HCT116 (cell line): Measurements from ENCODE around the gene E2F6. TPM values are rescaled to one million over a fixed set of nuclear protein-coding genes. Genes with fewer than 3 reads are reported as not detected.

Experiments used
- ATAC-seq: fragments of 200-7000 bp; cut with Tn5 transposase; 2 replicates; pipeline ENCODE4 v1.9.1; 2020; ENCODE audit warnings: mild to moderate bottlenecking, moderate library complexity
- BruUV-seq: library from RNA; stranded (reverse); fragments of 400-500 nt; replicated peaks from 2 replicates; lab custom pipeline; 2021; lab: Mats Ljungman, UMichigan
- CTCF ChIA-PET: fragments of 300-600 bp; sonication (Branson Sonifier 250); formaldehyde crosslinking; loops from one replicate; lab custom pipeline; 2021; ENCODE audit warnings: antibody characterized with exemption; lab: Charles Lee
- POLR2A ChIA-PET: fragments of 300-600, 350-600 bp; sonication (Branson Sonifier 250); formaldehyde crosslinking; loops from one replicate; lab custom pipeline; 2021; ENCODE audit warnings: antibody characterized with exemption; lab: Charles Lee
- RAD21 ChIA-PET, 2 experiments: fragments of 300-600 bp; sonication (Branson Sonifier 250); formaldehyde crosslinking; loops; one replicate each; lab custom pipeline; 2023; ENCODE audit warnings: low total read pairs in 2 of 2; ENCODE audit not compliant: uncharacterized antibody in 2 of 2, unreplicated experiment in 2 of 2, low non-redundant PET in 1 of 2; lab: Charles Lee
- DNase-seq: peaks from one replicate; pipeline ENCODE4 v3.0.0-alpha.2; 2010; ENCODE audit warnings: low read depth, low spot score
- H2AFZ ChIP-seq: fragments of 200-600 bp; shearing (Covaris generic), sonication (generic); 2 replicates; pipeline ENCODE4 v1.6.1; 2017; ENCODE audit warnings: low read depth, mixed run types, mixed read lengths, antibody characterized with exemption, low read length; ENCODE audit not compliant: poor library complexity, severe bottlenecking
- H3K27ac ChIP-seq: 2 replicates; pipeline ENCODE4 v1.5.1; 2012; ENCODE audit warnings: low read depth, low read length
- H3K27me3 ChIP-seq: fragments of 200-600 bp; sonication (generic); 2 replicates; pipeline ENCODE4 v1.6.1; 2016; ENCODE audit warnings: mixed run types, low read length, mixed read lengths; ENCODE audit not compliant: insufficient read depth
- H3K36me3 ChIP-seq, 2 experiments: fragments of 200-500 bp in 1 of 2; fragments of 200-600 bp in 1 of 2; sonication (Bioruptor generic) in 1 of 2; sonication (generic) in 1 of 2; 2 replicates each; pipeline versions ENCODE4 v1.5.1 to v1.6.1; 2014 to 2016; ENCODE audit warnings: low read length in 2 of 2, inconsistent platforms in 1 of 2, mixed read lengths in 1 of 2, mixed run types in 1 of 2; ENCODE audit not compliant: insufficient read depth in 2 of 2, control insufficient read depth in 1 of 2
- H3K4me1 ChIP-seq, 2 experiments: fragments of 200-600 bp in 1 of 2; sonication (generic) in 1 of 2; 2 replicates each; pipeline versions ENCODE4 v1.5.1 to v1.6.1; 2012 to 2017; ENCODE audit warnings: low read length in 2 of 2, inconsistent platforms in 1 of 2, mild to moderate bottlenecking in 1 of 2, mixed read lengths in 1 of 2, mixed run types in 1 of 2, moderate library complexity in 1 of 2; ENCODE audit not compliant: insufficient read depth in 2 of 2, control insufficient read depth in 1 of 2
- H3K4me2 ChIP-seq: fragments of 200-600 bp; sonication (generic); 2 replicates; pipeline ENCODE4 v1.6.1; 2017; ENCODE audit warnings: mixed run types, low read length, mixed read lengths
- H3K4me3 ChIP-seq, 2 experiments: fragments of 200-600 bp in 1 of 2; sonication (generic) in 1 of 2; replicated peaks in 1 of 2; 2 replicates each; pipeline ENCODE4 v1.5.1; 2011 to 2016; ENCODE audit warnings: low read length in 2 of 2, control low read depth in 1 of 2, low read depth in 1 of 2, mild to moderate bottlenecking in 1 of 2, mixed read lengths in 1 of 2, mixed run types in 1 of 2
- H3K79me2 ChIP-seq: fragments of 200-600 bp; sonication (generic); 2 replicates; pipeline ENCODE4 v1.6.1; 2017; ENCODE audit warnings: mild to moderate bottlenecking, mixed run types, low read length, moderate library complexity, mixed read lengths; ENCODE audit not compliant: insufficient read depth
- H3K9ac ChIP-seq: fragments of 200-600 bp; sonication (generic); 2 replicates; pipeline ENCODE4 v1.6.1; 2016; ENCODE audit warnings: low read length, mixed read lengths
- H3K9me2 ChIP-seq: fragments of 200-600 bp; sonication (generic), shearing (Covaris generic); 2 replicates; pipeline ENCODE4 v1.6.1; 2017; ENCODE audit warnings: mixed run types, mild to moderate bottlenecking, moderate library complexity; ENCODE audit not compliant: insufficient read depth
- H3K9me3 ChIP-seq, 2 experiments: fragments of 200-500 bp in 1 of 2; fragments of 200-600 bp in 1 of 2; sonication (Bioruptor generic) in 1 of 2; sonication (generic) in 1 of 2; 2 replicates each; pipeline ENCODE4 v1.6.1; 2014 to 2017; ENCODE audit warnings: low read length in 2 of 2, mixed read lengths in 2 of 2, inconsistent platforms in 1 of 2, low read depth in 1 of 2, mild to moderate bottlenecking in 1 of 2, mixed run types in 1 of 2, moderate library complexity in 1 of 2; ENCODE audit not compliant: control insufficient read depth in 1 of 2, insufficient read depth in 1 of 2
- H4K20me1 ChIP-seq: fragments of 200-600 bp; sonication (generic), shearing (Covaris generic); 2 replicates; pipeline ENCODE4 v1.6.1; 2017; ENCODE audit warnings: mixed run types, mild to moderate bottlenecking, moderate library complexity; ENCODE audit not compliant: insufficient read depth
- CBX3 ChIP-seq: IDR thresholded peaks from 2 replicates; pipeline ENCODE4 v1.6.1; 2012; ENCODE audit warnings: low read depth
- SP1 ChIP-seq: IDR thresholded peaks from 2 replicates; pipeline ENCODE4 v1.6.1; 2012; ENCODE audit warnings: low read depth
- intact Hi-C: fragments of 100-400 bp; cut with micrococcal nuclease; formaldehyde crosslinking; loops from 2 replicates; pipeline ENCODE4 v1.10.0; 2022
- total RNA-seq: library from RNA; stranded (reverse); gene quantifications from one replicate; pipeline ENCODE4 v1.2.1, GENCODE V29; 2021; ENCODE audit not compliant: unreplicated experiment
- TF ChIP-seq, protein P1 (sequence below): IDR thresholded peaks from 2 replicates; pipeline ENCODE4 v1.6.1; 2011; ENCODE audit warnings: mild to moderate bottlenecking, low read length, moderate library complexity; ENCODE audit not compliant: insufficient replicate concordance; ENCODE audit errors: extremely low read depth

Gene E2F6
- total RNA-seq, 1 experiment from 2014 or later = 22.8 TPM

- TF ChIP-seq, protein P1, sequence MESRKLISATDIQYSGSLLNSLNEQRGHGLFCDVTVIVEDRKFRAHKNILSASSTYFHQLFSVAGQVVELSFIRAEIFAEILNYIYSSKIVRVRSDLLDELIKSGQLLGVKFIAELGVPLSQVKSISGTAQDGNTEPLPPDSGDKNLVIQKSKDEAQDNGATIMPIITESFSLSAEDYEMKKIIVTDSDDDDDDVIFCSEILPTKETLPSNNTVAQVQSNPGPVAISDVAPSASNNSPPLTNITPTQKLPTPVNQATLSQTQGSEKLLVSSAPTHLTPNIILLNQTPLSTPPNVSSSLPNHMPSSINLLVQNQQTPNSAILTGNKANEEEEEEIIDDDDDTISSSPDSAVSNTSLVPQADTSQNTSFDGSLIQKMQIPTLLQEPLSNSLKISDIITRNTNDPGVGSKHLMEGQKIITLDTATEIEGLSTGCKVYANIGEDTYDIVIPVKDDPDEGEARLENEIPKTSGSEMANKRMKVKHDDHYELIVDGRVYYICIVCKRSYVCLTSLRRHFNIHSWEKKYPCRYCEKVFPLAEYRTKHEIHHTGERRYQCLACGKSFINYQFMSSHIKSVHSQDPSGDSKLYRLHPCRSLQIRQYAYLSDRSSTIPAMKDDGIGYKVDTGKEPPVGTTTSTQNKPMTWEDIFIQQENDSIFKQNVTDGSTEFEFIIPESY = no peak
- no peak for TF ChIP-seq SP1
Observed at GRCh38 chr2:11490194-11490593, 24.2 kb upstream of the E2F6 start (continued).

DNA sequence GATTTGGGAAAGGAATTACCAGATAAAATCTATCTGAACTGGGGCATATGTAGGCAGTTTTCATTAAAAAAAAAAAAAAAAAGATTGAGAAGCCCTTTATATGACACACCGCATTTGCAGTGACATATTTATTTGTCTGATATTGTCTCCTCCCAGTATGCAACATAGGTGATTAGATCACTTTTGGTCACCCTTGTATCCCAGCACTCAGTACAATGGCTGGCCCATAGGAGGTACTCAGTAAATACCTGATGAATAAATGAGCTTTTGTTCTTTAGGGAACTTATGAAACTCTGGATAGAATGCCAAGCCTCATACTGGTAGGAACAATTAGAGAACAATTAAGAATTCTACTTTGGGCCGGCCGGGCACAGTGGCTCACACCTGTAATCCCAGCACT is 22.8 kb upstream of the E2F6 start:
- intact Hi-C loops = no loop called here
- H3K79me2 ChIP-seq = no peaks in the 10 kb centered on the region
- BruUV-seq = no TSS peak
- H3K36me3 ChIP-seq = no peaks in the 10 kb centered on the region
- CTCF ChIA-PET = no interaction called here
- DNase-seq = no peak
- no peak overlapping the region for H2AFZ ChIP-seq
- H3K27me3 ChIP-seq = no peaks in the 10 kb centered on the region
- H3K4me3 ChIP-seq = no peak overlapping the region
- no peaks in the 10 kb centered on the region for H3K9me3 ChIP-seq
- RAD21 ChIA-PET = interaction anchor here in 1 of 2 experiments (0.6 kb wide), 1 partner anchor 673 kb away, joined by 4 read pairs; no protein-coding TSS in a partner anchor
- no peak overlapping the region for H3K9ac ChIP-seq
- peaks cover 3 to 5% of the 10 kb centered on the region in 2 experiments; a peak in 2 of 4 replicates for H3K4me1 ChIP-seq
- no peaks in the 10 kb centered on the region for H4K20me1 ChIP-seq
- H3K9me2 ChIP-seq = no peaks in the 10 kb centered on the region
- POLR2A ChIA-PET = interaction anchor here (0.7 kb wide), 1 partner anchor 12 kb away, joined by 4 read pairs; no protein-coding TSS in a partner anchor
- TF ChIP-seq CBX3 = no peak
- TF ChIP-seq, protein P1 = no peak
- H3K27ac ChIP-seq = no peak overlapping the region
- no peak overlapping the region for H3K4me2 ChIP-seq
- no peak for ATAC-seq
